DOHH2 (cell line): ENCODE data around the gene LILRA2.
"Not testable (repeated sequence)": the region's sequence is repeated elsewhere in the genome, so short reads cannot be mapped to it uniquely, and the experiment has no call there.

Source experiments
- H3F3A ChIP-seq: fragments of 200-600 bp; sonication (generic), shearing (Covaris generic); 2 replicates; pipeline ENCODE4 v1.6.0; 2016; ENCODE audit warnings: antibody characterized with exemption, mild to moderate bottlenecking; ENCODE audit not compliant: control insufficient read depth, insufficient read depth
- H3K27ac ChIP-seq: fragments of 200-600 bp; sonication (generic); 2 replicates; pipeline ENCODE4 v1.5.1; 2014; ENCODE audit warnings: low read depth, mild to moderate bottlenecking, low read length, moderate library complexity
- H3K27me3 ChIP-seq: fragments of 200-600 bp; sonication (generic); 2 replicates; pipeline ENCODE4 v1.6.1; 2014; ENCODE audit warnings: mild to moderate bottlenecking, low read length, mixed read lengths; ENCODE audit not compliant: control insufficient read depth
- H3K36me3 ChIP-seq: fragments of 200-600 bp; sonication (generic); 2 replicates; pipeline ENCODE4 v1.6.1; 2014; ENCODE audit warnings: mild to moderate bottlenecking, low read length, moderate library complexity, mixed read lengths; ENCODE audit not compliant: control insufficient read depth
- H3K4me1 ChIP-seq: fragments of 200-600 bp; sonication (generic); 2 replicates; pipeline ENCODE4 v1.6.1; 2014; ENCODE audit warnings: mild to moderate bottlenecking, low read length, mixed read lengths; ENCODE audit not compliant: control insufficient read depth
- H3K4me2 ChIP-seq: fragments of 200-600 bp; sonication (generic); 2 replicates; pipeline ENCODE4 v1.6.0; 2014; ENCODE audit warnings: mild to moderate bottlenecking, low read length, moderate library complexity
- H3K4me3 ChIP-seq: fragments of 200-600 bp; sonication (generic); 2 replicates; pipeline ENCODE4 v1.5.1; 2014; ENCODE audit warnings: mild to moderate bottlenecking, low read length, mixed read lengths
- H3K79me2 ChIP-seq: fragments of 200-600 bp; sonication (generic); 2 replicates; pipeline ENCODE4 v1.6.1; 2014; ENCODE audit warnings: mild to moderate bottlenecking, low read length, mixed read lengths; ENCODE audit not compliant: control insufficient read depth
- H3K9me2 ChIP-seq: fragments of 200-600 bp; sonication (generic); replicated peaks from 2 replicates; pipeline ENCODE4 v1.6.1; 2014; ENCODE audit warnings: mild to moderate bottlenecking, low read length, mixed read lengths; ENCODE audit not compliant: control insufficient read depth
- H3K9me3 ChIP-seq: fragments of 200-600 bp; sonication (generic); 2 replicates; pipeline ENCODE4 v1.6.1; 2014; ENCODE audit warnings: antibody characterized with exemption, low read length, mixed read lengths; ENCODE audit not compliant: control insufficient read depth, insufficient read depth
- H4K20me1 ChIP-seq: fragments of 200-600 bp; sonication (generic); 2 replicates; pipeline ENCODE4 v1.6.0; 2014; ENCODE audit warnings: low read depth, mild to moderate bottlenecking, antibody characterized with exemption, low read length, moderate library complexity; ENCODE audit not compliant: control insufficient read depth, insufficient read depth
- EZH2phosphoT487 ChIP-seq: fragments of 200-600 bp; sonication (generic); IDR thresholded peaks from 2 replicates; pipeline ENCODE4 v1.6.1; 2017; ENCODE audit warnings: borderline replicate concordance, mild to moderate bottlenecking, antibody characterized with exemption, low read length, moderate library complexity, mixed read lengths
- TF ChIP-seq, protein P1 (sequence below): fragments of 200-600 bp; sonication (generic); IDR thresholded peaks from one replicate; pipeline ENCODE4 v1.5.1; 2014; ENCODE audit warnings: antibody characterized with exemption, mild to moderate bottlenecking, low read depth, low read length; ENCODE audit not compliant: poor library complexity, severe bottlenecking

The LILRA2 gene

GRCh38 chr19:54622431-54622830 is 48.8 kb downstream of the LILRA2 start:
- H3K9me2 ChIP-seq = no peaks in the 10 kb centered on the region
- peaks cover 38% of the 10 kb centered on the region for H3K36me3 ChIP-seq
- H3K9me3 ChIP-seq = no peaks in the 10 kb centered on the region
- peak overlapping the region; percentile 81 for H3K4me3 ChIP-seq
- H3K4me1 ChIP-seq = peaks cover 69% of the 10 kb centered on the region
- H3K27ac ChIP-seq = peak overlapping the region; percentile 96
- TF ChIP-seq EZH2phosphoT487 = no peak
- TF ChIP-seq, protein P1, sequence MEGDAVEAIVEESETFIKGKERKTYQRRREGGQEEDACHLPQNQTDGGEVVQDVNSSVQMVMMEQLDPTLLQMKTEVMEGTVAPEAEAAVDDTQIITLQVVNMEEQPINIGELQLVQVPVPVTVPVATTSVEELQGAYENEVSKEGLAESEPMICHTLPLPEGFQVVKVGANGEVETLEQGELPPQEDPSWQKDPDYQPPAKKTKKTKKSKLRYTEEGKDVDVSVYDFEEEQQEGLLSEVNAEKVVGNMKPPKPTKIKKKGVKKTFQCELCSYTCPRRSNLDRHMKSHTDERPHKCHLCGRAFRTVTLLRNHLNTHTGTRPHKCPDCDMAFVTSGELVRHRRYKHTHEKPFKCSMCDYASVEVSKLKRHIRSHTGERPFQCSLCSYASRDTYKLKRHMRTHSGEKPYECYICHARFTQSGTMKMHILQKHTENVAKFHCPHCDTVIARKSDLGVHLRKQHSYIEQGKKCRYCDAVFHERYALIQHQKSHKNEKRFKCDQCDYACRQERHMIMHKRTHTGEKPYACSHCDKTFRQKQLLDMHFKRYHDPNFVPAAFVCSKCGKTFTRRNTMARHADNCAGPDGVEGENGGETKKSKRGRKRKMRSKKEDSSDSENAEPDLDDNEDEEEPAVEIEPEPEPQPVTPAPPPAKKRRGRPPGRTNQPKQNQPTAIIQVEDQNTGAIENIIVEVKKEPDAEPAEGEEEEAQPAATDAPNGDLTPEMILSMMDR = no peak
- peaks cover 18% of the 10 kb centered on the region for H3F3A ChIP-seq
- H4K20me1 ChIP-seq = no peaks in the 10 kb centered on the region
- no peaks in the 10 kb centered on the region for H3K27me3 ChIP-seq
- peak overlapping the region; percentile 97 for H3K4me2 ChIP-seq
- peaks cover 96% of the 10 kb centered on the region for H3K79me2 ChIP-seq

GRCh38 chr19:54624234-54624633 is 50.6 kb downstream of the LILRA2 start:
- peaks cover 96% of the 10 kb centered on the region for H3K79me2 ChIP-seq

GRCh38 chr19:54624934-54625730 is 51.5 kb downstream of the LILRA2 start:
- Histone ChIP-seq H3K79me2 (peaks cover 96% of the 10 kb centered on the region), H3K4me1 (peaks cover 96% of the 10 kb centered on the region), H3K4me3 (peak overlapping the region; percentile 81), H3K36me3 (peaks cover 58% of the 10 kb centered on the region), H3K27ac (peak overlapping the region; percentile 96), H3F3A (peaks cover 12% of the 10 kb centered on the region), H3K4me2 (peak overlapping the region; percentile 97)
- not testable (repeated sequence) for H3K9me2 ChIP-seq, H4K20me1 ChIP-seq, H3K9me3 ChIP-seq, H3K27me3 ChIP-seq

More at GRCh38 chr19:54624234-54624633, 50.6 kb downstream of the LILRA2 start:
- Histone ChIP-seq H3K27ac (peak overlapping the region; percentile 96), H3F3A (peaks cover 12% of the 10 kb centered on the region), H3K4me2 (peak overlapping the region; percentile 97), H3K36me3 (peaks cover 50% of the 10 kb centered on the region), H3K4me3 (peak overlapping the region; percentile 81), H3K4me1 (peaks cover 87% of the 10 kb centered on the region)
- H3K27me3 ChIP-seq, H3K9me3 ChIP-seq, H4K20me1 ChIP-seq, H3K9me2 ChIP-seq: not testable (repeated sequence)

DNA sequence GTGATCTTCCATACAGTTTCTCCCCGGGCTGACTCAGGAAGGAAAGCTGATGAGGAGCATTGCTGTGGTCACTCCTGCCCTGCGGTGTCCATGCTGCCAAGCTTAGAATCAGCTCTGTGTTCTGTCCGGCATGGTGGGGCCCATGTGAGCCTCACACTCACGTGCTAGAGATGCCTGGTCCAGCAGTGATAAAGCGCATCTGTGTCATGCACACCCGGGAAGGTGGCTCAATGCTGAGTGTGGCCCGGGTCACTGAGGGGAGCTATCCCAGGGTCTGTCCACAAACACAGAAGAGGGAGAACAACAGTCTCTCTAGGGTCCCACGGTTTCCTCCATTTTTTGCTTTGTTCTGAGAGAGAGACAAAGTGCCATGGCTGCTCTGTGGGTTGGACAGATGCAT is 53.2 kb downstream of the LILRA2 start:
- Histone ChIP-seq H3F3A (peaks cover 7% of the 10 kb centered on the region), H3K4me2 (peak overlapping the region; percentile 67; the same call in 1 of the 2 replicates), H3K27me3 (no peaks in the 10 kb centered on the region), H3K36me3 (peaks cover 60% of the 10 kb centered on the region), H4K20me1 (peaks cover 9% of the 10 kb centered on the region; the same call in 1 of the 2 replicates), H3K79me2 (peaks cover 81% of the 10 kb centered on the region), H3K9me2 (no peaks in the 10 kb centered on the region), H3K4me3 (no peak overlapping the region), H3K27ac (no peak overlapping the region; the same call in 1 of the 2 replicates), H3K4me1 (peaks cover 88% of the 10 kb centered on the region), H3K9me3 (no peaks in the 10 kb centered on the region)
- no peak for TF ChIP-seq EZH2phosphoT487
- TF ChIP-seq, protein P1 = no peak

- H3K9me2 ChIP-seq, H3K4me2 ChIP-seq, H4K20me1 ChIP-seq, H3K9me3 ChIP-seq, H3F3A ChIP-seq, H3K27me3 ChIP-seq, H3K4me3 ChIP-seq: not testable (repeated sequence)
- Histone ChIP-seq H3K36me3 (peaks cover 66% of the 10 kb centered on the region), H3K4me1 (peaks cover 76% of the 10 kb centered on the region), H3K27ac (0 out of 2 replicates have a peak overlapping the region, but pooled peaks have one; percentile 6), H3K79me2 (peaks cover 69% of the 10 kb centered on the region)
These were observed 54.3 kb downstream of the LILRA2 start for GRCh38 chr19:54627912-54628311.

- H3K27ac ChIP-seq, H3K9me2 ChIP-seq, H3F3A ChIP-seq, H3K27me3 ChIP-seq, H3K9me3 ChIP-seq, H4K20me1 ChIP-seq: not testable (repeated sequence)
- Histone ChIP-seq H3K4me1 (peaks cover 56% of the 10 kb centered on the region), H3K79me2 (peaks cover 49% of the 10 kb centered on the region), H3K4me2 (peak within 1 kb of the TSS; percentile 19), H3K4me3 (0 out of 2 replicates have a peak within 1 kb of the TSS, but pooled peaks have one; percentile 4), H3K36me3 (peaks cover 68% of the 10 kb centered on the region)
These were observed 56.7 kb downstream of the LILRA2 start, which contains the start of gene LILRB1 for GRCh38 chr19:54630262-54630661. LILRB1 (plus strand) TSS chr19:54630484; CDS start chr19:54631074, 590 bp downstream.
